H1 (cell line): ENCODE data around the gene TMEM127.

ENCODE experiments used
- CBX5 ChIP-seq: fragments of 300-800, 300-1000 bp; sonication (generic); IDR thresholded peaks from 2 replicates; pipeline ENCODE4 v1.7.1; 2016; ENCODE audit warnings: antibody characterized with exemption, low read length, low read depth
- CTCF ChIP-seq, 3 experiments: IDR thresholded peaks; 1 replicate in 2 of 3; 2 replicates in 1 of 3; pipeline versions ENCODE4 v1.5.1 to v1.6.1; 2011; ENCODE audit warnings: low read length in 3 of 3, mild to moderate bottlenecking in 3 of 3, inconsistent platforms in 2 of 3, low read depth in 1 of 3, moderate library complexity in 1 of 3; ENCODE audit not compliant: insufficient read depth in 1 of 3; ENCODE audit errors: control extremely low read depth in 1 of 3
- EGR1 ChIP-seq: IDR thresholded peaks from 2 replicates; pipeline ENCODE4 v1.6.1; 2011; ENCODE audit warnings: low read depth, low read length, borderline replicate concordance
- EP300 ChIP-seq, 2 experiments: IDR thresholded peaks; 1 replicate in 1 of 2; 2 replicates in 1 of 2; pipeline ENCODE4 v1.6.1; 2011 to 2012; ENCODE audit warnings: low read depth in 2 of 2, low read length in 2 of 2, mild to moderate bottlenecking in 2 of 2, borderline replicate concordance in 1 of 2, inconsistent platforms in 1 of 2, moderate library complexity in 1 of 2
- EZH2 ChIP-seq: fragments of 200-600 bp; sonication (generic); IDR thresholded peaks from 2 replicates; pipeline ENCODE4 v1.7.1; 2012; ENCODE audit warnings: low read depth, mild to moderate bottlenecking, moderate library complexity, low read length, inconsistent platforms; ENCODE audit not compliant: severe bottlenecking
- GABPA ChIP-seq: IDR thresholded peaks from 2 replicates; pipeline ENCODE4 v1.6.1; 2011; ENCODE audit warnings: mild to moderate bottlenecking, low read length, moderate library complexity, borderline replicate concordance; ENCODE audit not compliant: insufficient read depth
- JUND ChIP-seq: IDR thresholded peaks from 2 replicates; pipeline ENCODE4 v1.6.1; 2011; ENCODE audit warnings: mild to moderate bottlenecking, improper control_type of control experiment, low read length
- RAD21 ChIP-seq, 2 experiments: IDR thresholded peaks in 1 of 2; conservative IDR thresholded peaks in 1 of 2; 2 replicates each; pipeline ENCODE4 v1.6.1; 2011; ENCODE audit warnings: low read depth in 2 of 2, low read length in 2 of 2, improper control_type of control experiment in 1 of 2, inconsistent platforms in 1 of 2, mild to moderate bottlenecking in 1 of 2, moderate library complexity in 1 of 2
- RFX5 ChIP-seq: IDR thresholded peaks from 2 replicates; pipeline ENCODE4 v1.6.1; 2011; ENCODE audit warnings: low read depth, low read length, improper control_type of control experiment, borderline replicate concordance

- no peak for TF ChIP-seq RAD21 (IDR thresholded peaks at IDR 0.05 in 1 of 2, conservative IDR thresholded peaks at IDR 0.05 in 1 of 2; ENCODE audit: low read depth in 2 of 2, low read length in 2 of 2)
- TF ChIP-seq RFX5 = no peak
- no peak for TF ChIP-seq CTCF (IDR thresholded peaks at IDR 0.05; ENCODE audit: control extremely low read depth in 1 of 3, insufficient read depth in 1 of 3, low read depth in 1 of 3, low read length in 3 of 3)
- no peak for TF ChIP-seq EP300 (IDR thresholded peaks at IDR 0.05; ENCODE audit: borderline replicate concordance in 1 of 2, low read depth in 2 of 2, low read length in 2 of 2)
- TF ChIP-seq EZH2 = no peak
- no peak for TF ChIP-seq EGR1
- no peak for TF ChIP-seq CBX5
- TF ChIP-seq GABPA = no peak
- no peak for TF ChIP-seq JUND
These were observed 32.4 kb downstream of the TMEM127 start for GRCh38 chr2:96233436-96233835.
